ENCODE measurements around the gene ABCC1.

DNA sequence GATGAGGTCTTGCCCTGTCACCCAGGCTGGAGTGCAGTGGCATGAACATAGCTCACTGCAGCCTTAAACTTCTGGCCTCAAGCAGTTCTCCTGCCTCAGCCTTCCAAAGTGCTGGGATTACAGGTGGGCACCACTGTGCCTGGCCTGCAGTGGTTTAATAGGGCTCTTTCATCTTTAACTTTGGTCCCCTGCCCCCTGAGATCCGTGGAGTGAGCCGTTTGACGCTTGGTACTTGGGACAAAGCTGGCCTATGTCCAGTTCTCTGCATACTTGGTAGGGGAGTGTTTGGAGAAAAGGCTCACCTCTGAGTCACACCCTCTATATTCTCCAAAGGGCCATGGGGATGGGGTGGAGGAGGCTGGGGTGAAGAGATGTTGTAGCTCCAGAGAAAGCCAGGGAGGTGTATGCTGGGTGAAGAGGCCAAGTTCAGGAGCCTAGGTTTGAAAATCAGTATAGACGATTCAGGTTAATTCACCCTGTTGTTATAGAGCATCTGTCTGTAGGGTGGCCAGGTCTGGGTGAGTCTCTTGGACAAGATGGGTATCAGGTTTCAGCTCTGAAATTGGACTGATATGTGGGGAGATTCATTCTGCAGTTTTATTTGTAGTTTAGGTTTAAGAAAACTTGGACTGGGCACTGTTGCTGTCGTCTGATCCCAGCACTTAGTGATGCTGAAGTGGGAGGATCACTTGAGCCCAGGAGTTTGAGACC is 17.6 kb downstream of the ABCC1 start:
- TF ChIP-seq, protein P1, sequence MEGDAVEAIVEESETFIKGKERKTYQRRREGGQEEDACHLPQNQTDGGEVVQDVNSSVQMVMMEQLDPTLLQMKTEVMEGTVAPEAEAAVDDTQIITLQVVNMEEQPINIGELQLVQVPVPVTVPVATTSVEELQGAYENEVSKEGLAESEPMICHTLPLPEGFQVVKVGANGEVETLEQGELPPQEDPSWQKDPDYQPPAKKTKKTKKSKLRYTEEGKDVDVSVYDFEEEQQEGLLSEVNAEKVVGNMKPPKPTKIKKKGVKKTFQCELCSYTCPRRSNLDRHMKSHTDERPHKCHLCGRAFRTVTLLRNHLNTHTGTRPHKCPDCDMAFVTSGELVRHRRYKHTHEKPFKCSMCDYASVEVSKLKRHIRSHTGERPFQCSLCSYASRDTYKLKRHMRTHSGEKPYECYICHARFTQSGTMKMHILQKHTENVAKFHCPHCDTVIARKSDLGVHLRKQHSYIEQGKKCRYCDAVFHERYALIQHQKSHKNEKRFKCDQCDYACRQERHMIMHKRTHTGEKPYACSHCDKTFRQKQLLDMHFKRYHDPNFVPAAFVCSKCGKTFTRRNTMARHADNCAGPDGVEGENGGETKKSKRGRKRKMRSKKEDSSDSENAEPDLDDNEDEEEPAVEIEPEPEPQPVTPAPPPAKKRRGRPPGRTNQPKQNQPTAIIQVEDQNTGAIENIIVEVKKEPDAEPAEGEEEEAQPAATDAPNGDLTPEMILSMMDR (conservative IDR thresholded peaks at IDR 0.05; ENCODE audit: low read depth, low read length), result no peak
- TF ChIP-seq EZH2 (IDR thresholded peaks at IDR 0.05; ENCODE audit: borderline replicate concordance, low read depth, low read length, poor library complexity, severe bottlenecking), result no peak
